Tibial nerve (tissue), 4 donors: ENCODE data around the gene MON2. TPM values are rescaled to one million over a fixed set of nuclear protein-coding genes. Genes with fewer than 3 reads are reported as not detected.

Experiments used
- DNase-seq, 2 donors: peaks; one replicate each; pipeline ENCODE4 v3.0.0-alpha.2; 2019; ENCODE audit warnings: low spot score in 2 of 2
- H3K27ac ChIP-seq, 4 donors: fragments of 200-600 bp; sonication (generic) in 3 of 4; one replicate each; pipeline ENCODE4 v1.5.1; 2017 to 2019; ENCODE audit warnings: mild to moderate bottlenecking in 1 of 4
- H3K27me3 ChIP-seq, 2 donors: fragments of 200-600 bp; sonication (generic) in 1 of 2; one replicate each; pipeline versions ENCODE4 v1.5.1 to v1.6.0; 2017 to 2019
- H3K36me3 ChIP-seq, 3 donors: fragments of 200-600 bp; sonication (generic); one replicate each; pipeline ENCODE4 v1.5.1; 2018 to 2019
- H3K4me1 ChIP-seq, 4 donors: fragments of 200-600 bp; sonication (generic) in 3 of 4; one replicate each; pipeline ENCODE4 v1.5.1; 2017 to 2019
- H3K4me3 ChIP-seq, 4 donors: fragments of 200-600 bp; sonication (generic) in 3 of 4; one replicate each; pipeline ENCODE4 v1.5.1; 2017 to 2019; ENCODE audit warnings: mild to moderate bottlenecking in 1 of 4, moderate library complexity in 1 of 4
- H3K9me3 ChIP-seq, 4 donors: fragments of 200-600 bp; sonication (generic) in 3 of 4; one replicate each; pipeline ENCODE4 v1.5.1; 2017 to 2019
- CTCF ChIP-seq, 5 experiments: fragments of 200-600 bp in 3 of 5; fragments of 450-650 bp in 2 of 5; sonication (generic) in 3 of 5; IDR thresholded peaks; one replicate each; pipeline ENCODE4 v1.5.1; 2016 to 2019; ENCODE audit warnings: antibody characterized with exemption in 5 of 5, mild to moderate bottlenecking in 3 of 5, moderate library complexity in 2 of 5
- EP300 ChIP-seq, 2 donors: sonication (generic); formaldehyde crosslinking; IDR thresholded peaks; one replicate each; pipeline ENCODE4 v1.6.1; 2017; ENCODE audit warnings: antibody characterized with exemption in 2 of 2, mild to moderate bottlenecking in 1 of 2
- POLR2A ChIP-seq, 2 donors: fragments of 450-650 bp; IDR thresholded peaks; one replicate each; pipeline ENCODE4 v1.6.1; 2017; ENCODE audit warnings: antibody characterized with exemption in 2 of 2, mild to moderate bottlenecking in 2 of 2, moderate library complexity in 2 of 2
- WGBS, 2 donors: methylation state at CpG; one replicate each; pipeline ENCODE4 v1.1.5; 2018; 5-methylcytosine and 5-hydroxymethylcytosine counted together
- total RNA-seq, 4 donors: library from RNA; depleted of rRNA; stranded (reverse); fragments of >200 nt; gene quantifications; one replicate each; pipeline ENCODE4 v1.1.0, GENCODE V29; 2016

Gene MON2
- total RNA-seq, 4 donors from 2014 or later: 70.2 to 134 (median 111) TPM

GRCh38 chr12:62576503-62576902 is 109.9 kb downstream of the MON2 start:
- Histone ChIP-seq H3K4me3 (no peak overlapping the region), H3K27ac (no peak overlapping the region), H3K36me3 (peaks cover 0 to 41% (median 0%) of the 10 kb centered on the region in 3 donors), H3K4me1 (peaks cover 0 to 4% (median 0%) of the 10 kb centered on the region in 4 donors), H3K27me3 (no peaks in the 10 kb centered on the region), H3K9me3 (no peaks in the 10 kb centered on the region)
- WGBS, 2 donors: 84 to 98% methylated on average over 1 of the region's 1 CpG
- TF ChIP-seq POLR2A (IDR thresholded peaks at IDR 0.05): no peak
- TF ChIP-seq EP300 (IDR thresholded peaks at IDR 0.05): no peak
- no peak for TF ChIP-seq CTCF (IDR thresholded peaks at IDR 0.05)
- DNase-seq: no peak

GRCh38 chr12:62578726-62579125 is 112.1 kb downstream of the MON2 start:
- no peak for DNase-seq
- no peak for TF ChIP-seq CTCF (IDR thresholded peaks at IDR 0.05)
- no peak for TF ChIP-seq POLR2A (IDR thresholded peaks at IDR 0.05)
- TF ChIP-seq EP300 (IDR thresholded peaks at IDR 0.05): no peak
- Histone ChIP-seq H3K9me3 (no peaks in the 10 kb centered on the region), H3K27ac (no peak overlapping the region), H3K4me1 (peaks cover 0 to 8% (median 0%) of the 10 kb centered on the region in 4 donors), H3K4me3 (no peak overlapping the region), H3K27me3 (no peaks in the 10 kb centered on the region), H3K36me3 (peaks cover 0 to 28% (median 0%) of the 10 kb centered on the region in 3 donors)
- 93 to 97% methylated on average over 2 of the region's 2 CpGs for WGBS, 2 donors

- Histone ChIP-seq H3K27ac (no peak overlapping the region), H3K9me3 (no peaks in the 10 kb centered on the region), H3K4me1 (peaks cover 0 to 8% (median 0%) of the 10 kb centered on the region in 4 donors), H3K27me3 (no peaks in the 10 kb centered on the region), H3K4me3 (no peak overlapping the region), H3K36me3 (peaks cover 0 to 27% (median 0%) of the 10 kb centered on the region in 3 donors)
- no peak for TF ChIP-seq POLR2A (IDR thresholded peaks at IDR 0.05)
- TF ChIP-seq CTCF (IDR thresholded peaks at IDR 0.05): peak; percentile 52 to 79 (median 65)
- 75 to 82% methylated on average over 12 of the region's 12 CpGs for WGBS, 2 donors
- no peak for DNase-seq
These were observed 114.8 kb downstream of the MON2 start for GRCh38 chr12:62581288-62582064.

GRCh38 chr12:62582065-62582366 is 115.4 kb downstream of the MON2 start:
- 8 to 16% methylated on average over 2 of the region's 2 CpGs for WGBS, 2 donors
- H3K27ac ChIP-seq: no peak overlapping the region
- H3K27me3 ChIP-seq: no peaks in the 10 kb centered on the region
- TF ChIP-seq POLR2A (IDR thresholded peaks at IDR 0.05): no peak
- TF ChIP-seq EP300 (IDR thresholded peaks at IDR 0.05): no peak
- no peak for TF ChIP-seq CTCF (IDR thresholded peaks at IDR 0.05)
- no peak for DNase-seq
- H3K36me3 ChIP-seq: peaks cover 0 to 25% (median 0%) of the 10 kb centered on the region in 3 donors
- no peaks in the 10 kb centered on the region for H3K9me3 ChIP-seq
- H3K4me1 ChIP-seq: peaks cover 0 to 8% (median 0%) of the 10 kb centered on the region in 4 donors
- H3K4me3 ChIP-seq: no peak overlapping the region

- Histone ChIP-seq H3K4me3 (no peak overlapping the region), H3K36me3 (peaks cover 0 to 20% (median 0%) of the 10 kb centered on the region in 3 donors), H3K9me3 (no peaks in the 10 kb centered on the region), H3K27me3 (no peaks in the 10 kb centered on the region), H3K4me1 (peaks cover 0 to 8% (median 0%) of the 10 kb centered on the region in 4 donors), H3K27ac (no peak overlapping the region)
- 75% methylated on average over 4 of the region's 4 CpGs for WGBS, 2 donors
- no peak for DNase-seq
- TF ChIP-seq EP300 (IDR thresholded peaks at IDR 0.05): no peak
- TF ChIP-seq CTCF (IDR thresholded peaks at IDR 0.05): no peak
- TF ChIP-seq POLR2A (IDR thresholded peaks at IDR 0.05): no peak
These were observed 118.0 kb downstream of the MON2 start for GRCh38 chr12:62584619-62585018.
